Suprapubic skin (tissue), 4 donors: ENCODE results near the gene GRID2. TPM values are rescaled to one million over a fixed set of nuclear protein-coding genes. Genes with fewer than 3 reads are reported as not detected.

ENCODE experiments used
- DNase-seq, 2 donors: peaks; one replicate each; pipeline ENCODE4 v3.0.0-alpha.2; 2019; ENCODE audit warnings: low spot score in 2 of 2
- H3K27ac ChIP-seq: fragments of 200-600 bp; sonication (generic); one replicate; pipeline ENCODE4 v1.5.1; 2019
- H3K27me3 ChIP-seq: fragments of 200-600 bp; sonication (generic); one replicate; pipeline ENCODE4 v1.5.1; 2019
- H3K36me3 ChIP-seq: fragments of 200-600 bp; sonication (generic); one replicate; pipeline ENCODE4 v1.5.1; 2019
- H3K4me1 ChIP-seq: fragments of 200-600 bp; sonication (generic); one replicate; pipeline ENCODE4 v1.5.1; 2019
- H3K4me3 ChIP-seq: fragments of 200-600 bp; sonication (generic); one replicate; pipeline ENCODE4 v1.5.1; 2019; ENCODE audit warnings: mild to moderate bottlenecking
- H3K9me3 ChIP-seq: fragments of 200-600 bp; sonication (generic); one replicate; pipeline ENCODE4 v1.5.1; 2019
- CTCF ChIP-seq, 2 donors: fragments of 200-600 bp in 1 of 2; fragments of 450-650 bp in 1 of 2; sonication (generic) in 1 of 2; IDR thresholded peaks; one replicate each; pipeline ENCODE4 v1.5.1; 2016 to 2019; ENCODE audit warnings: antibody characterized with exemption in 2 of 2, mild to moderate bottlenecking in 1 of 2, moderate library complexity in 1 of 2
- EP300 ChIP-seq: sonication (generic); formaldehyde crosslinking; IDR thresholded peaks from one replicate; pipeline ENCODE4 v1.6.1; 2017; ENCODE audit warnings: antibody characterized with exemption
- POLR2A ChIP-seq, 2 donors: fragments of 450-650 bp; IDR thresholded peaks; one replicate each; pipeline ENCODE4 v1.6.1; 2017; ENCODE audit warnings: antibody characterized with exemption in 2 of 2, mild to moderate bottlenecking in 2 of 2, moderate library complexity in 2 of 2
- POLR2AphosphoS5 ChIP-seq, 3 donors: sonication (generic); formaldehyde crosslinking; IDR thresholded peaks; one replicate each; pipeline ENCODE4 v1.6.1; 2017; ENCODE audit warnings: antibody characterized with exemption in 3 of 3
- WGBS: methylation state at CpG from one replicate; pipeline ENCODE4 v1.1.5; 2018; 5-methylcytosine and 5-hydroxymethylcytosine counted together
- total RNA-seq, 4 donors: library from RNA; depleted of rRNA; stranded (reverse); fragments of >200 nt; gene quantifications; one replicate each; pipeline ENCODE4 v1.1.0, GENCODE V29; 2016

GRID2 gene
- total RNA-seq, 4 donors from 2014 or later: not detected

- Histone ChIP-seq H3K27ac (no peak overlapping the region), H3K4me3 (no peak overlapping the region), H3K27me3 (no peaks in the 10 kb centered on the region), H3K36me3 (no peaks in the 10 kb centered on the region), H3K9me3 (no peaks in the 10 kb centered on the region), H3K4me1 (no peaks in the 10 kb centered on the region)
- 85% methylated on average over 1 of the region's 1 CpG for WGBS
- DNase-seq: no peak
- TF ChIP-seq EP300 (no peak), POLR2A (IDR thresholded peaks at IDR 0.05) (no peak), CTCF (IDR thresholded peaks at IDR 0.05) (no peak), POLR2AphosphoS5 (IDR thresholded peaks at IDR 0.05) (no peak)
Observed at GRCh38 chr4:93654211-93654610, 1350.4 kb downstream of the GRID2 start.

- WGBS: 85% methylated on average over 2 of the region's 2 CpGs
- H3K9me3 ChIP-seq: no peaks in the 10 kb centered on the region
- TF ChIP-seq EP300: no peak
- no peak for TF ChIP-seq CTCF (IDR thresholded peaks at IDR 0.05)
- TF ChIP-seq POLR2AphosphoS5 (IDR thresholded peaks at IDR 0.05): no peak
- no peak for TF ChIP-seq POLR2A (IDR thresholded peaks at IDR 0.05)
- DNase-seq: no peak
- H3K4me3 ChIP-seq: no peak overlapping the region
- H3K36me3 ChIP-seq: no peaks in the 10 kb centered on the region
- H3K27ac ChIP-seq: no peak overlapping the region
- no peaks in the 10 kb centered on the region for H3K4me1 ChIP-seq
- H3K27me3 ChIP-seq: no peaks in the 10 kb centered on the region
Observed at GRCh38 chr4:93657527-93657926, 1353.8 kb downstream of the GRID2 start.

GRCh38 chr4:93658443-93658842, 1354.7 kb downstream of the GRID2 start:
- TF ChIP-seq POLR2AphosphoS5 (IDR thresholded peaks at IDR 0.05) (no peak), EP300 (no peak), CTCF (IDR thresholded peaks at IDR 0.05) (no peak), POLR2A (IDR thresholded peaks at IDR 0.05) (no peak)
- H3K9me3 ChIP-seq: no peaks in the 10 kb centered on the region
- no peak overlapping the region for H3K27ac ChIP-seq
- 87% methylated on average over 3 of the region's 3 CpGs for WGBS
- H3K27me3 ChIP-seq: no peaks in the 10 kb centered on the region
- no peaks in the 10 kb centered on the region for H3K36me3 ChIP-seq
- no peak overlapping the region for H3K4me3 ChIP-seq
- no peak for DNase-seq
- no peaks in the 10 kb centered on the region for H3K4me1 ChIP-seq

- Histone ChIP-seq H3K36me3 (no peaks in the 10 kb centered on the region), H3K27me3 (no peaks in the 10 kb centered on the region), H3K9me3 (no peaks in the 10 kb centered on the region), H3K27ac (no peak overlapping the region), H3K4me3 (no peak overlapping the region), H3K4me1 (no peaks in the 10 kb centered on the region)
- no peak for TF ChIP-seq CTCF (IDR thresholded peaks at IDR 0.05)
- no peak for TF ChIP-seq POLR2A (IDR thresholded peaks at IDR 0.05)
- WGBS: 70% methylated on average over 2 of the region's 2 CpGs
- no peak for DNase-seq
Observed at GRCh38 chr4:93659629-93660028, 1355.9 kb downstream of the GRID2 start.

GRCh38 chr4:93660036-93660435, 1356.3 kb downstream of the GRID2 start:
- Histone ChIP-seq H3K27ac (no peak overlapping the region), H3K27me3 (no peaks in the 10 kb centered on the region), H3K4me1 (no peaks in the 10 kb centered on the region), H3K36me3 (no peaks in the 10 kb centered on the region), H3K4me3 (no peak overlapping the region), H3K9me3 (no peaks in the 10 kb centered on the region)
- DNase-seq: no peak
- WGBS: 97% methylated on average over 3 of the region's 3 CpGs
- TF ChIP-seq POLR2A (IDR thresholded peaks at IDR 0.05) (no peak), POLR2AphosphoS5 (IDR thresholded peaks at IDR 0.05) (no peak), EP300 (no peak), CTCF (IDR thresholded peaks at IDR 0.05) (no peak)
